HepG2 (cell line): Measurements from ENCODE around the gene HYAL2. TPM values are rescaled to one million over a fixed set of nuclear protein-coding genes. Genes with fewer than 3 reads are reported as not detected.

Experiments used
- CCAR2 ChIP-seq: fragments of 200-400 bp; formaldehyde crosslinking; optimal IDR thresholded peaks from 2 replicates; pipeline ENCODE3; 2018; ENCODE audit warnings: low read depth, mild to moderate bottlenecking, low read length, moderate library complexity
- EZH2 ChIP-seq: conservative IDR thresholded peaks from 2 replicates; pipeline ENCODE4 v1.6.1; 2012; ENCODE audit warnings: mild to moderate bottlenecking, low read depth, low read length, moderate library complexity
- GATAD2A ChIP-seq: IDR thresholded peaks from 2 replicates; pipeline ENCODE4 v1.6.1; 2016
- HCFC1 ChIP-seq: fragments of 150-350 bp; IDR thresholded peaks from 2 replicates; pipeline ENCODE4 v1.6.1; 2014; ENCODE audit warnings: low read depth, low read length
- HOXA7 ChIP-seq: sonication (generic); formaldehyde crosslinking; IDR thresholded peaks from 2 replicates; pipeline ENCODE4 v1.8.1; 2022; ENCODE audit warnings: mild to moderate bottlenecking, missing genetic modification reagents, moderate library complexity
- KDM5A ChIP-seq: fragments of 200-600 bp; sonication (generic); IDR thresholded peaks from 2 replicates; pipeline ENCODE4 v1.7.0; 2018; ENCODE audit warnings: antibody characterized with exemption, mild to moderate bottlenecking, low read length, borderline replicate concordance
- KLF12 ChIP-seq: sonication (generic); formaldehyde crosslinking; IDR thresholded peaks from 2 replicates; pipeline ENCODE4 v1.4.0; 2020; ENCODE audit warnings: missing genetic modification reagents, borderline replicate concordance
- LCORL ChIP-seq, 2 experiments: fragments of 450-650 bp in 1 of 2; sonication (generic) in 1 of 2; formaldehyde crosslinking in 1 of 2; IDR thresholded peaks; 2 replicates each; pipeline versions ENCODE4 v1.5.0 to v1.6.1; 2017 to 2020; ENCODE audit warnings: antibody characterized with exemption in 1 of 2, missing genetic modification reagents in 1 of 2
- MATR3 ChIP-seq: sonication (generic); formaldehyde crosslinking; IDR thresholded peaks from 2 replicates; pipeline ENCODE4 v1.4.0; 2020; ENCODE audit warnings: missing genetic modification reagents
- MLLT10 ChIP-seq: sonication (generic); formaldehyde crosslinking; IDR thresholded peaks from 2 replicates; pipeline ENCODE4 v1.4.0; 2020; ENCODE audit warnings: missing genetic modification reagents
- MXI1 ChIP-seq: IDR thresholded peaks from 3 replicates; pipeline ENCODE4 v1.6.1; 2012; ENCODE audit warnings: low read depth, low read length, inconsistent platforms, borderline replicate concordance
- NRL ChIP-seq: sonication (generic); formaldehyde crosslinking; IDR thresholded peaks from 2 replicates; pipeline ENCODE4 v1.5.0; 2020; ENCODE audit warnings: missing genetic modification reagents, mild to moderate bottlenecking, moderate library complexity, borderline replicate concordance
- POLR2G ChIP-seq: fragments of 200-400 bp; formaldehyde crosslinking; IDR thresholded peaks from 2 replicates; pipeline ENCODE4 v1.6.1; 2018; ENCODE audit warnings: mild to moderate bottlenecking, low read depth, low read length, moderate library complexity
- RBM22 ChIP-seq: fragments of 200-400 bp; formaldehyde crosslinking; optimal IDR thresholded peaks from 2 replicates; pipeline ENCODE3; 2017; ENCODE audit warnings: mild to moderate bottlenecking, low read length, moderate library complexity
- SALL1 ChIP-seq: sonication (generic); formaldehyde crosslinking; IDR thresholded peaks from 2 replicates; pipeline ENCODE4 v1.8.0; 2022; ENCODE audit warnings: mild to moderate bottlenecking, missing genetic modification reagents
- TAF1 ChIP-seq: sonication (generic); formaldehyde crosslinking; IDR thresholded peaks from 2 replicates; pipeline ENCODE4 v1.4.0; 2020; ENCODE audit warnings: missing genetic modification reagents
- ZBTB38 ChIP-seq: sonication (generic); formaldehyde crosslinking; IDR thresholded peaks from 2 replicates; pipeline ENCODE4 v1.5.1; 2020; ENCODE audit warnings: mild to moderate bottlenecking, missing genetic modification reagents
- ZFP1 ChIP-seq: IDR thresholded peaks from 2 replicates; pipeline ENCODE4 v1.6.1; 2016
- ZNF383 ChIP-seq: sonication (generic); formaldehyde crosslinking; IDR thresholded peaks from 2 replicates; pipeline ENCODE4 v1.4.0; 2020; ENCODE audit warnings: missing genetic modification reagents, mild to moderate bottlenecking, borderline replicate concordance
- ZNF446 ChIP-seq: sonication (generic); formaldehyde crosslinking; IDR thresholded peaks from 2 replicates; pipeline ENCODE4 v1.5.0; 2020; ENCODE audit warnings: mild to moderate bottlenecking, missing genetic modification reagents
- ZNF501 ChIP-seq: sonication (generic); formaldehyde crosslinking; IDR thresholded peaks from 2 replicates; pipeline ENCODE4 v1.5.1; 2020; ENCODE audit warnings: mild to moderate bottlenecking, moderate library complexity, missing genetic modification reagents
- ZNF556 ChIP-seq: sonication (generic); formaldehyde crosslinking; IDR thresholded peaks from 2 replicates; pipeline ENCODE4 v1.4.0; 2020; ENCODE audit warnings: mild to moderate bottlenecking, missing genetic modification reagents, borderline replicate concordance
- ZNF558 ChIP-seq: sonication (generic); formaldehyde crosslinking; IDR thresholded peaks from 2 replicates; pipeline ENCODE4 v1.9.0; 2022; ENCODE audit warnings: mild to moderate bottlenecking, missing genetic modification reagents, borderline replicate concordance
- ZNF703 ChIP-seq: sonication (generic); formaldehyde crosslinking; IDR thresholded peaks from 2 replicates; pipeline ENCODE4 v1.5.1; 2020; ENCODE audit warnings: missing genetic modification reagents, mild to moderate bottlenecking, moderate library complexity, borderline replicate concordance
- ZNF747 ChIP-seq: sonication (generic); formaldehyde crosslinking; IDR thresholded peaks from 2 replicates; pipeline ENCODE4 v1.8.1; 2023; ENCODE audit warnings: missing genetic modification reagents, mild to moderate bottlenecking, borderline replicate concordance
- polyA plus RNA-seq, 8 experiments: library from polyadenylated mRNA; depleted of rRNA in 3 of 8; stranded (reverse) in 7 of 8; unstranded in 1 of 8; fragments of >200 nt; fragmentation: Illumina TruSeq in 4 of 8; extraction: Trizol in 4 of 8; gene quantifications; 2 replicates each; pipeline versions ENCODE4 v1.2.1 to v1.2.3, GENCODE V29; 2011 to 2016; ENCODE audit warnings: low read depth in 4 of 8, missing spikeins in 1 of 8, mixed read lengths in 1 of 8; ENCODE audit not compliant: insufficient read depth in 1 of 8
- total RNA-seq, 5 experiments: library from RNA; depleted of rRNA; stranded (reverse); fragments of >200 nt; fragmentation: Illumina TruSeq; extraction: Trizol; gene quantifications; 2 replicates each; pipeline ENCODE4 v1.2.3, GENCODE V29; 2016; ENCODE audit warnings: low read depth in 1 of 5
- TF ChIP-seq, protein P1 (sequence below): sonication (generic); formaldehyde crosslinking; conservative IDR thresholded peaks from 2 replicates; pipeline ENCODE4 v1.4.0; 2020; ENCODE audit warnings: missing genetic modification reagents

HYAL2 gene
- total and polyA plus RNA-seq, 2 of the 13 experiments (the other 11 are each of a cell fraction or from before 2014, with no cell fraction given) = 76.2 to 102 TPM

DNA sequence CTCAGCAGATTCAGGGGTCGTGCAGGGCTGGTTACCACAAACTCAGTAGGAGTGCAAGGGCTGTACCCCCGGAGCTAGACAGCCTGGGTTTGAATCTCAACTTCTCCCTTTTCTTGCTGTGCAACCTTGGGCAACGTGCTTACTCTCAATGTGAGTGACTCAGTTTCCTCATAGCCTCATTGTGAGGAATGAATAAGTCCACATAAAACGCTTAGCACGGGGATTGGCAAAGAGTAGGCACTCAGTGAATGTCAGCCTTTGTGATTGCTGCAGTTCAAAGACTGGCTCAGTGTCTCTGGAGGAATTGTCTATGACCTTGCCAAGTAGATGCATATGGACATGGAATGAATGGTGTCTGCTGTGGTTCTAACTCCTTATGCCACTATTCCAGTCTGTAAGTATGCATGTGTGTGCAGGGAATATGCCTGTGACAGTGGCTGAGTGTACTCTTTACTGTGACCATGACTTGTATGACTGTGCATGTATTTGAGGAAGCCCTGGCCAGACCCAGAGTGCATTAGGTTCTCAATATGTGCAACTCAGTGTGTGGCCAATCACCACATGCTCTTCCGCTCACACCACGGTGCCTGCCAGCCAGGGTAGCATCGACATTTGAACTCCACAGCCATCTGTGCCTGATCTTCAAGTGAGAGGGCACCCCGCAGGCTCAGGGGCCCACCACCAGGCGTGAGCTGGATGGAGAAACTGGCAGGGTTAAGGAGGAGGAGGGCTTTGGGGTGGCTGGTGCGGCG, 22.4 kb downstream of the HYAL2 start (continued):
- TF ChIP-seq CCAR2 = peak; percentile 73
- peak; percentile 96 for TF ChIP-seq ZBTB38 (CRISPR knock-in tag)
- no peak for TF ChIP-seq LCORL (IDR thresholded peaks at IDR 0.05)
- peak; percentile 35; the same call in 1 of the 2 replicates for TF ChIP-seq LCORL (CRISPR knock-in tag; IDR thresholded peaks at IDR 0.05)
- TF ChIP-seq ZNF501 (CRISPR knock-in tag) = 0 out of 2 replicates have a peak, but pooled peaks have one; percentile 4
- no peak for TF ChIP-seq ZNF558 (CRISPR knock-in tag)
- no peak for TF ChIP-seq GATAD2A
- TF ChIP-seq HCFC1 = no peak
- no peak for TF ChIP-seq KLF12
- 0 out of 2 replicates have a peak, but pooled peaks have one; percentile 0 for TF ChIP-seq KDM5A
- TF ChIP-seq ZNF556 (CRISPR knock-in tag) = peak; percentile 63; the same call in 1 of the 2 replicates
- no peak for TF ChIP-seq NRL (CRISPR knock-in tag)
- TF ChIP-seq HOXA7 (CRISPR knock-in tag) = 0 out of 2 replicates have a peak, but pooled peaks have one; percentile 36
- TF ChIP-seq TAF1 (CRISPR knock-in tag) = no peak
- TF ChIP-seq MLLT10 (CRISPR knock-in tag) = no peak
- TF ChIP-seq ZNF446 (CRISPR knock-in tag) = 0 out of 2 replicates have a peak, but pooled peaks have one; percentile 46
- TF ChIP-seq EZH2 = no peak
- TF ChIP-seq SALL1 = peak; percentile 27; the same call in 1 of the 2 replicates
- no peak for TF ChIP-seq ZNF703
- TF ChIP-seq ZFP1 (CRISPR knock-in tag) = no peak
- TF ChIP-seq ZNF383 (CRISPR knock-in tag) = no peak
- TF ChIP-seq MATR3 (CRISPR knock-in tag) = no peak
- no peak for TF ChIP-seq ZNF747 (CRISPR knock-in tag)
- TF ChIP-seq MXI1 = 0 out of 3 replicates have a peak, but pooled peaks have one; percentile 20
- no peak for TF ChIP-seq POLR2G
- TF ChIP-seq, protein P1, sequence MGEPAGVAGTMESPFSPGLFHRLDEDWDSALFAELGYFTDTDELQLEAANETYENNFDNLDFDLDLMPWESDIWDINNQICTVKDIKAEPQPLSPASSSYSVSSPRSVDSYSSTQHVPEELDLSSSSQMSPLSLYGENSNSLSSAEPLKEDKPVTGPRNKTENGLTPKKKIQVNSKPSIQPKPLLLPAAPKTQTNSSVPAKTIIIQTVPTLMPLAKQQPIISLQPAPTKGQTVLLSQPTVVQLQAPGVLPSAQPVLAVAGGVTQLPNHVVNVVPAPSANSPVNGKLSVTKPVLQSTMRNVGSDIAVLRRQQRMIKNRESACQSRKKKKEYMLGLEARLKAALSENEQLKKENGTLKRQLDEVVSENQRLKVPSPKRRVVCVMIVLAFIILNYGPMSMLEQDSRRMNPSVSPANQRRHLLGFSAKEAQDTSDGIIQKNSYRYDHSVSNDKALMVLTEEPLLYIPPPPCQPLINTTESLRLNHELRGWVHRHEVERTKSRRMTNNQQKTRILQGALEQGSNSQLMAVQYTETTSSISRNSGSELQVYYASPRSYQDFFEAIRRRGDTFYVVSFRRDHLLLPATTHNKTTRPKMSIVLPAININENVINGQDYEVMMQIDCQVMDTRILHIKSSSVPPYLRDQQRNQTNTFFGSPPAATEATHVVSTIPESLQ (CRISPR knock-in tag) = no peak
- TF ChIP-seq RBM22 = peak; percentile 28
